IPS-15b (cell line): ENCODE measurements around the gene AUTS2.

ENCODE experiments used
- H3K27me3 ChIP-seq: one replicate; pipeline ENCODE4 v1.6.1; 2013; ENCODE audit warnings: low read length; ENCODE audit not compliant: control insufficient read depth, insufficient read depth
- H3K36me3 ChIP-seq: one replicate; pipeline ENCODE4 v1.6.1; 2013; ENCODE audit warnings: low read length; ENCODE audit not compliant: control insufficient read depth, insufficient read depth
- H3K4me1 ChIP-seq: one replicate; pipeline ENCODE4 v1.6.1; 2013; ENCODE audit warnings: mild to moderate bottlenecking, low read length; ENCODE audit not compliant: control insufficient read depth, insufficient read depth
- H3K4me3 ChIP-seq: one replicate; pipeline ENCODE4 v1.5.1; 2013; ENCODE audit warnings: low read depth, low read length
- H3K9ac ChIP-seq: one replicate; pipeline ENCODE4 v1.6.1; 2013; ENCODE audit warnings: low read depth, mild to moderate bottlenecking, low read length
- H3K9me3 ChIP-seq: one replicate; pipeline ENCODE4 v1.6.1; 2013; ENCODE audit warnings: mild to moderate bottlenecking, low read length; ENCODE audit not compliant: control insufficient read depth, insufficient read depth

AUTS2 gene

DNA sequence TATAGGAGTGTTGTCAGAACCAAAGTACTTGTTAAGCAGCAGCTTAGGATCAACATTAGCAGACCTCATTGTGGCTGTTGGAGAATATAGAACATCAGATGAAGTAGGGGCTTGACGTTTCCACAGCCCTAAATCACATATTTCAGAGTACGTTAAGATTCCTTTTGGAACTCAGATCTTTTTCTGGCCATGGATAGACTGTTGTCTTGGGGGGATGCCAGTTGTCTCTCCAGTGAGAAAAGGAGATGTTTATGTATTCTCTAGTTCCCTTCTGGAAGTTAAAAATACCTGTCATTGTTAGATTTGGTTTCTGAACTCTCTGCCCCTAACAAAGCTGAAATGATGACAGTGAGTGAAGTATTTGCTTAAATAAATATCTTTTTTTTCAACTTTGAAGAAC, 191.3 kb downstream of the AUTS2 start:
- Histone ChIP-seq H3K27me3 (no peaks in the 10 kb centered on the region), H3K4me1 (no peaks in the 10 kb centered on the region), H3K9me3 (no peaks in the 10 kb centered on the region), H3K9ac (no peak overlapping the region), H3K36me3 (no peaks in the 10 kb centered on the region), H3K4me3 (no peak overlapping the region)

GRCh38 chr7:69790977-69791724, 192.9 kb downstream of the AUTS2 start:
- Histone ChIP-seq H3K4me3 (no peak overlapping the region), H3K9ac (no peak overlapping the region), H3K4me1 (no peaks in the 10 kb centered on the region), H3K27me3 (no peaks in the 10 kb centered on the region), H3K36me3 (no peaks in the 10 kb centered on the region), H3K9me3 (no peaks in the 10 kb centered on the region)

DNA sequence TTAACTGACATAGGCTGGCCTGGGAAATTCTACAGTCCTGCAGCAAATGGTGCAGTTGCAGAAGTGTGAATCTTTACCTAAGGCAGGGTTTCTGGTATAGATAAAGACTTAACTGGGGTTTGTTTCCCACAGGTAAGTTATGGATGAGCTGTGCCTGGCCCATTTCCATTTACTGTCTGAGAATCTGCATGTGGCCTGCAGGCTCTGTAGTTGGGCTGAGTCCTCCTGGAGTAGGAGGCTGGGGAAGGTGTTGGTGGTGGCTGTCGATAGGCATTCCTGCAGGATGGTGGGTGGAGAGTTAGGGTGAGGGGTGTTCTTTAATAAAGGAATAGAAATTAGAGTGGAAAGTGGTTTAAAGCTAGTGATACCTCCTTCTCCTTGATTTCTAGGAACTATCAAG, 193.5 kb downstream of the AUTS2 start:
- Histone ChIP-seq H3K9me3 (no peaks in the 10 kb centered on the region), H3K36me3 (no peaks in the 10 kb centered on the region), H3K4me3 (no peak overlapping the region), H3K27me3 (no peaks in the 10 kb centered on the region), H3K9ac (no peak overlapping the region), H3K4me1 (no peaks in the 10 kb centered on the region)

DNA sequence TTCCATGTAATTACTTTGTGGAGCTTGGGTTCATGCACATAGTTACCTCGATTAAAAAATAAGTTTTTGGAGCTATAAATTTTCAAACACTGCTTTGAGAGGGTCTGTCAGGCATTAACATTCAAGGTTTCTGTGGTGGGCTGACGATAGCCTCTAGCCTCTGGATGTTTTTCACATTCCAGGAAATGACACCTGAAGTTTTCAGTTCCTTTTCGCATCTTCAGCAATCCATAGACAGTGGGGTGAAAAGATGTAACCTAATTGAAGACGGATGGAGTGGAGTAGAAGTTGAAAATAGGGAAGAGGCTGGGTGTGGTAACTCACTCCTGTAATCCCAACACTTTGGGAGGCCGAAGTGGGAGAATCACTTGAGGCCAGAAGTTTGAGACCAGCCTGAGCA, 197.7 kb downstream of the AUTS2 start:
- Histone ChIP-seq H3K9ac (no peak overlapping the region), H3K36me3 (no peaks in the 10 kb centered on the region), H3K4me1 (peaks cover 6% of the 10 kb centered on the region), H3K9me3 (no peaks in the 10 kb centered on the region), H3K4me3 (no peak overlapping the region), H3K27me3 (no peaks in the 10 kb centered on the region)

DNA sequence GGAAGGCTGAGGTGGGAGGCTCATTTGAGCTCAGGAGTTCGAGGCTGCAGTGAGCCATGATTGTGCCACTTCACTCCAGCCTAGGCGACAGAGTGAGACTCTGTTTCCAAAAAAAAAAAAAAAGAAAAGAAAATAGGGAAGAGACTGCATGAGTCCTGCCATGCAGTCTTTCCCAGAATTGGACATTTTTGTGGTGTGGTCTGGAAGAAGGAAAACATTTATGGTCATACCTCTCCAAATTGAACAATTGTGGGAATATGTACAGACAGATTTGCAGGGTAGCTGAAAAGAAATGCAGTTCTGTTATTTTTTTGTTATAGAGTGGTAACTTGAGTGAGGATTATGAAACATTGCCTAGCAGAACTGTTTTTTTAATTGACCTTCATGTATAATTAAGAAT, 198.1 kb downstream of the AUTS2 start:
- Histone ChIP-seq H3K9ac (no peak overlapping the region), H3K9me3 (no peaks in the 10 kb centered on the region), H3K27me3 (no peaks in the 10 kb centered on the region), H3K4me3 (no peak overlapping the region), H3K4me1 (peaks cover 6% of the 10 kb centered on the region), H3K36me3 (no peaks in the 10 kb centered on the region)

GRCh38 chr7:69799048-69799697, 200.9 kb downstream of the AUTS2 start:
- Histone ChIP-seq H3K27me3 (no peaks in the 10 kb centered on the region), H3K9ac (no peak overlapping the region), H3K36me3 (no peaks in the 10 kb centered on the region), H3K9me3 (no peaks in the 10 kb centered on the region), H3K4me1 (peaks cover 6% of the 10 kb centered on the region), H3K4me3 (no peak overlapping the region)

GRCh38 chr7:69799990-69800389, 201.7 kb downstream of the AUTS2 start:
- Histone ChIP-seq H3K4me3 (no peak overlapping the region), H3K9me3 (no peaks in the 10 kb centered on the region), H3K36me3 (no peaks in the 10 kb centered on the region), H3K27me3 (no peaks in the 10 kb centered on the region), H3K4me1 (peaks cover 6% of the 10 kb centered on the region), H3K9ac (no peak overlapping the region)

- H3K36me3 ChIP-seq, result no peaks in the 10 kb centered on the region
- no peak overlapping the region for H3K9ac ChIP-seq
- H3K4me1 ChIP-seq, result peaks cover 6% of the 10 kb centered on the region
Measured at GRCh38 chr7:69800495-69800894, 202.2 kb downstream of the AUTS2 start.

GRCh38 chr7:69801729-69802682, 203.7 kb downstream of the AUTS2 start:
- H3K4me3 ChIP-seq, result no peak overlapping the region
- H3K9ac ChIP-seq, result no peak overlapping the region
- no peaks in the 10 kb centered on the region for H3K36me3 ChIP-seq
- H3K9me3 ChIP-seq, result no peaks in the 10 kb centered on the region
- H3K4me1 ChIP-seq, result peaks cover 6% of the 10 kb centered on the region
- no peaks in the 10 kb centered on the region for H3K27me3 ChIP-seq

More at GRCh38 chr7:69800495-69800894, 202.2 kb downstream of the AUTS2 start:
- H3K27me3 ChIP-seq, result no peaks in the 10 kb centered on the region
- H3K4me3 ChIP-seq, result no peak overlapping the region
- no peaks in the 10 kb centered on the region for H3K9me3 ChIP-seq

DNA sequence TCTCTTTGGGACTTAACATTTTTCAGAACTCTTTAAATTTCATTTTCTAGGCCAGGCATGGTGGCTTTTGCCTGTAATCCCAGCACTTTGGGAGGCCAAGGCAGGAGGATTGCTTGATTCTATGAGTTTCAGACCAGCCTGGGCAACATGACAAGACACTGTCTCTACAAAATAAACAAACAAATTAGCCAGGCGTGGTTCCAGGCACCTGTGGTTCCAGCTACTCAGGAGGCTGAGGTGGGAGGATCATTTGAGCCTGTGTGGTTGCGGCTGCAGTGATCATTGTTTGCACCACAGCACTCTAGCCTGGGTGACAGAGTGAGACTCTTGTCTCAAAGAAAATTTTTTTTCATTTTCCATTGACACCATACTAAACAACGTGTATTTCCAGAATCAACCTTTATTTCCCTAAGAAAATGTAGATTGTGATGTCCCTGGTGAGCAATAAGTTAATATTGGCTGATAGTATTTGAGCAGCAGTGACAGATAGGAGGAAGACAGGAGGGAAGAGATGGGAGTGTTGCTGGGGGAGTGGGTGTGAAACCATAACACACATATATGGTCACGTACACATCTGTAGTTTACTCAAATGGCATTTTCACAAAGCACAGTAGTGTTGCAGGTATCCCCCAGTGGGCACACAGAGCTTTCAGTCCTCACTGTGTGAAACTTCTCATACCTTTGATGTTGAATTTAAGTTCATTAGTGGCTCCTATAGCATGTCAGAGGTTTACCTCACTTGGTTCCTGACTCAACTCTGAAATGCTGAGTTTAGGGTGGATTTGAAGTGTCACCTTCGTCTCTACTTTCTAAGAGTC, 205.6 kb downstream of the AUTS2 start:
- no peak overlapping the region for H3K9ac ChIP-seq
- H3K9me3 ChIP-seq, result no peaks in the 10 kb centered on the region
- no peak overlapping the region for H3K4me3 ChIP-seq
- H3K36me3 ChIP-seq, result no peaks in the 10 kb centered on the region
- peaks cover 6% of the 10 kb centered on the region for H3K4me1 ChIP-seq
- no peaks in the 10 kb centered on the region for H3K27me3 ChIP-seq

DNA sequence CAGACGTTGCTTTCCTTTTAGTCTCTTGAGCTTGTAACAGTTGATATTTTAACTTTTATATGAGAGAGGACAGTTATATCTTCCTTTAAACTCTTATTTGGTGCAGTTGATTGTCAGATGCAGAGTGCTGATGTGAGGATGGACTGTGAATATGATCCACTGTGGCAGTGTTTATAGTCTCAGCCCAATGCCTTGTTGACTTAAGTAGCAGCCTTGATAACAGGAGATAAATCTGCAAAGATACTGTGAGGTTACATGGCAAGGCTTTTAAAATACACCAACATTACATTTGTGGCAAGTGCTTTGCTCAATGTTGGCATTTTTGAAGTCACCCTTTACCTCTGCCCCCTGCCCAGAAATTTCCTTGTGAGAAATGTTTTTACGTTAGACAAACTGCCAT, 206.7 kb downstream of the AUTS2 start:
- Histone ChIP-seq H3K9me3 (no peaks in the 10 kb centered on the region), H3K36me3 (no peaks in the 10 kb centered on the region), H3K27me3 (no peaks in the 10 kb centered on the region), H3K4me3 (no peak overlapping the region), H3K9ac (no peak overlapping the region), H3K4me1 (peaks cover 6% of the 10 kb centered on the region)
